Activated CD8-positive, alpha-beta memory T cell treated with anti-CD3 and anti-CD28 coated beads, Interleukin-2, amount 50 U/mL, for 1 hour (primary cell): Measurements from ENCODE around the gene PIK3C2B.
"Not testable (repeated sequence)": the region's sequence is repeated elsewhere in the genome, so short reads cannot be mapped to it uniquely, and the experiment has no call there.

Experiments used
- DNase-seq: peaks from one replicate; pipeline ENCODE4 v3.0.0-alpha.2; 2020; ENCODE audit errors: extremely low read depth

PIK3C2B gene, protein sequence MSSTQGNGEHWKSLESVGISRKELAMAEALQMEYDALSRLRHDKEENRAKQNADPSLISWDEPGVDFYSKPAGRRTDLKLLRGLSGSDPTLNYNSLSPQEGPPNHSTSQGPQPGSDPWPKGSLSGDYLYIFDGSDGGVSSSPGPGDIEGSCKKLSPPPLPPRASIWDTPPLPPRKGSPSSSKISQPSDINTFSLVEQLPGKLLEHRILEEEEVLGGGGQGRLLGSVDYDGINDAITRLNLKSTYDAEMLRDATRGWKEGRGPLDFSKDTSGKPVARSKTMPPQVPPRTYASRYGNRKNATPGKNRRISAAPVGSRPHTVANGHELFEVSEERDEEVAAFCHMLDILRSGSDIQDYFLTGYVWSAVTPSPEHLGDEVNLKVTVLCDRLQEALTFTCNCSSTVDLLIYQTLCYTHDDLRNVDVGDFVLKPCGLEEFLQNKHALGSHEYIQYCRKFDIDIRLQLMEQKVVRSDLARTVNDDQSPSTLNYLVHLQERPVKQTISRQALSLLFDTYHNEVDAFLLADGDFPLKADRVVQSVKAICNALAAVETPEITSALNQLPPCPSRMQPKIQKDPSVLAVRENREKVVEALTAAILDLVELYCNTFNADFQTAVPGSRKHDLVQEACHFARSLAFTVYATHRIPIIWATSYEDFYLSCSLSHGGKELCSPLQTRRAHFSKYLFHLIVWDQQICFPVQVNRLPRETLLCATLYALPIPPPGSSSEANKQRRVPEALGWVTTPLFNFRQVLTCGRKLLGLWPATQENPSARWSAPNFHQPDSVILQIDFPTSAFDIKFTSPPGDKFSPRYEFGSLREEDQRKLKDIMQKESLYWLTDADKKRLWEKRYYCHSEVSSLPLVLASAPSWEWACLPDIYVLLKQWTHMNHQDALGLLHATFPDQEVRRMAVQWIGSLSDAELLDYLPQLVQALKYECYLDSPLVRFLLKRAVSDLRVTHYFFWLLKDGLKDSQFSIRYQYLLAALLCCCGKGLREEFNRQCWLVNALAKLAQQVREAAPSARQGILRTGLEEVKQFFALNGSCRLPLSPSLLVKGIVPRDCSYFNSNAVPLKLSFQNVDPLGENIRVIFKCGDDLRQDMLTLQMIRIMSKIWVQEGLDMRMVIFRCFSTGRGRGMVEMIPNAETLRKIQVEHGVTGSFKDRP (N-terminal part only)

DNA sequence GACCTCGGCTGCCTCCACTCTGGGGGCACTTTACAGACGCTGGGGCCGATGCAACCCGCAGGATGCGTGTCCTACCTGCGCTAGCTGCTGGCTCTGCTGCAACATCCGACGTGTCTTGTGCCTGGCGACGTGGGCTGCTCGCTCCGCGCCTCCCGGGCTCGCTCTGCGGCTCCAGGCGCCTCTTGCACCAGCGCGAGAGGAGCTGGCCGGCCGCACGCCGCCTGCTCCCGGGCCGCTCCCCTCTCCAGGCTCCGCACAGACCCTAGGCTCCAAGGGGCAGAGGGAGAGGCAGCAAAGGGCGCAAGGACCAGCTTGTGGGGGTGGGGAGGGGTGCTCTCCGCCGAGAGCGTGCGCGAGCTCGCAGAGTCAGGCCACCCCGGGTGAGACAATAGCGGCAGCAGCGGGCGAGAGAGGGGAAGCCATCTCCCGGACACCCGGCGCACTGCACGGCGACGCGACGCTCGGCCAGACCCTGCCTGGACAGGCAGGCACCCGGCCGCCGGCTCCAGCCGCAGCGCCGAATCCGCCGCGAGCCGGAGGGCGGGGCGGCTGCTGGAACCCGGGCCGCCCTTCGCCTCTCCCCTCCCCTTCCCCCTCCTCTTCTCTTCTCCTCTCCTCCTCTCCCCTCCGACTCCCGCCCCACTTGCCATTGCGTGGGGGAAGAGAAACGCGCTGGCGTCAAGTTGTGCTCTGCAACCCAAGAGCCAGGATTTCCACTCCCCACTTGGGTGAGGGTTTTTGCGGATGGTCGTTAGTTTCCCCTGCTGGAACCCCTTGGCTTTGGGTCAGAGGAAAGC is at the start of gene PIK3C2B:
Gene PIK3C2B (minus strand): TSS at position 525 of the 797 bp plus-strand sequence. CDS start 25,003 bp downstream, outside the sequence.
- DNase-seq: no peak

DNA sequence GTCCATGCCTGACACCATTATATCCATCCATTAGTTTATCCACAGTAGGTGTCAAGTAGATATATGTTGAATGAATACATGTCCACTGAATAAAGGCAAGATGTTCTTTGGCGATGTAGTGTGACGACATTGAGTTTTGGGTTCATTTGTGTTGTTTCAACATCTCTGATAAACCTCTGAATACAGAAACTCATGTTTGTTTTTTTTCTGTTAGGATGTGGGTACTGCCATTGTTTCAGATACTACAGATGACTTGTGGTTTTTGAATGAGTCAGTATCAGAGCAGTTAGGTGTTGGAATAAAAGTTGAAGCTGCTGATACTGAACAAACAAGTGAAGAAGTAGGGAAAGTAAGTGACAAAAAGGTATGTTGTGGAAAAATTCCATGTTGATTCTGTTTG is 49.7 kb upstream of the PIK3C2B start:
- no peak for DNase-seq

DNA sequence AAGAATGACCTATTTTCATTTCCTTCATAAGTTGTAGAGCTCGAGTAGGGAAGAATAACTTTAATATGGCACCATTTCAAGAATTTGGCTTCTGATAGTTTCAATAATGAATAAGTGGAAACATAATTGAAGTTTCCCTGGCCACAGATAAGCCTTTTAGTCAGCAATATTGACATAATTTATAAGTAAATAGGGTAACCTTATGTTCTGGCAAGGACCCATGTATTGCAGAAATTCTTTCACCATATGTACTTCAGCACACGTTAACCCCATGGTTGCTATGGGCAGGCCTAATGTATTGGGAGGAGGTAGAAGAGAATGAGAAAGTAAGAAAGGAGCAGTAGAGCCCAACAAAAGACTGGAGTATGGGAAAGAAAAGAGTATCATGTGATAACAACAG is 47.0 kb upstream of the PIK3C2B start:
- DNase-seq: no peak

DNA sequence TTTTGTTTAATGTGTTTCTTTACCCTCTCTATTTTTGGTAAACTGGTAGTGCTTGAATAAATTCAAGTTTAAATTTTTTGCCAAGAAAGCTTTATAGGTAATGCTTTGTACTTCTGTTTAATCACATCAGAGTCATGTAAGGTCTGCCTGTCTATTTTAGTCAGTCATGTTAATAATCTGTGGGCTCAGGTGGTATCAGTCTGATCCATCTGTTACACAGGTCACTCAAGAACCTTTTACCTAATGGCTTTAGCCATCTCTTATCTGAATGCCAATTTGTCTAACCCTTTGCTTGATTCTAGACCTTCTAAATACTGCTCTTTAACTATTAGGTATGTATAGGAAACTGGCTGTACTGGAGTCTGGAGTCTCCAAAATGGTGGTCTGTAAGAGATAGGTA is 38.2 kb upstream of the PIK3C2B start:
- DNase-seq: no peak

DNA sequence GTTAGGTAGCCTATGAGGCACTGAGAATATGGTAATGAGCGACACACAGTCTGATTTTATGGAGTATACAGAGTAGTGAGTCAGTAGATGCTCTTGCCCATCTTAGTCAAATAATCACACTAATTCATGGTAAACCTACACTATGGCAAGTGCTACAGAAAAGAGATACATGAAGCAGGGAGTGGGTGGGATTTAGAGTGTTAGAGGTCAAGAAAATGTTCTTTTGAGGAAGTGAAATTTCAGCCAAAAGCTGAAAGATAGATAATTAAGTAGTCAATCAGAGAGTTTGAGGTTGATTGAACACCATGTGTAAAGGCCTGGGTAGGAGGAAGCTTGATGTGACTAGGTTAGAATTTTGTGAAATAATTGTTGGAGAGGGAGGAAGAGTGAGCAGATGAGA is 36.3 kb upstream of the PIK3C2B start:
- DNase-seq: no peak

DNA sequence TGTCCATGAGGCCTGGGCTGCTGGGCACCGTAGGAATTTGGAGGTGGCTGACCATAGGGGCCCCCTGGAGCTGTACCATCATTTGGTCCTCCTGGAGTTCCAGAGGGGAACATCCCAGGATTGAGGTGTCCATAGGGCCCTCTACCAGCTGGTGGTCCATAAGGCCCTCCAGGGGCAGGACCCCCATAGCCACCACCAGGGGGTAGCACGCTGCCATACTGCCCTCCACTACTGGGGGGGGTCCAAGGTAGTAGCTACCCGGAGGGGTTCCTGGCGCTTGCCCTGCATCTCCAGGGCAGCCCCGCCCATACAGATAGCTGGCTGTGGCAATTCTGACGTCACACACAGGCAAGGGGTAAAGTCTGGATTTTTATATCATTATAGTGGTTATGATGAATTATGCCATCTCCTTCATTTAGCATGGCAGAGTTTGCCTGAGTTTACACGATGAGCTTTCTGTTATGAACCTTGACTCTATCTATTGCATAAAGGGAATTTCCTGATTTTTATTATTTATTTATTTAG is 34.8 kb upstream of the PIK3C2B start:
- no peak for DNase-seq

DNA sequence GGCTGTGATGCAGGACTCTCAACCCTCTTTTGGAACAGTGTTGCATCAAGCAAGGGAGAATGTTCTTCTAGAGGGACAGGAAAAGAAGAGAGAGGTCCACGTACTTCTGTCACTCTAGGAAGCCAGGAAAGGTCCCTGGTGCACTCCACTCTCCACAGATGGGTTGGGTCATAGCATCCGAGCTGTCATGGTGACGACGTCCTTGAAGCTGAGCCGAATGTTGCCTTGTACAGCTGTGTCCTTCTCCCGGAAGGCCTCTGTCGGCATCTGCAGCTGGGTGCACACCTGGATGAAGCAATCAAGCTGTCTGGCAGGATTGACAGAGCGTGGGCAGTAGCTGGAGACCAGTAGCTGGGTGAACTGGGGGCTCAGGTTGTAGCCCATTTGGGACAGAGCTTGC is 34.1 kb upstream of the PIK3C2B start:
- no peak for DNase-seq

DNA sequence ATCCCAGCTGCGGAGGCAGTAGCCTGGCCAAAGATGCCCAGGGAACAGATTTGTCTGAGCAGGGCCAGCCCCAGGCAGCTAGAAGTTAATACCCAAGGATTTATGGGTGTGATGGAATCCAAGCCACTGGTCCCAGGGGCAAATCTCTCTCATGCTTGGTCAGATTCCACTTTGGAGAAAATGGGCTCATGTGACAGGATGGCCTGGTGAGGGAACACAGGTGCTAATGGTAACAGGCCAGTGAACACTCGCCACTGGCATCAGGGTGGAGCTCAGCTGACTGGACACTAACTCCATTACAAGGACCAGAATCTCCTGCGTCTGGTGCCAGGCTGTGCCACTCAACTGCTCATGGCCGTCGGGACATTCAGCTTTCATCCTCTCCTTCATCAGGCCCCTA is 33.6 kb upstream of the PIK3C2B start:
- DNase-seq: no peak

DNA sequence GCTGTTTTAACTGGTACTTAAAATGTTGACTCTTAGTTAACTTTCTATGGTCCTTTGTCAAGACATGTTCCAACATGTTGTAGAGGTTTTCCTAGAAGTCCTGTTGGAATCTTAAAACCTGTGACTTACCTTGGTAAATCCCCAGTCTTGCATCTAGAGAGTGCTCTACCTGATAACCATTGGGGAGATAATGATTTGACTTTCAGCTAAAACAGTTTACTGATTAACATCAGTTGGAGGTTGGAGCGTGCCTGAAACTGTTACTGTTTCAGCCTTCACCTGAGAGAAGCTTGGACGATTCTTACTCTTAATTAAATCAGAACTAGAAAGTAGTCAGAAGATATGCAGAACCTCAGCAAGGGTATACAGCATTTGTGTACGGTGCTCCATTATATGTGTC is 30.4 kb upstream of the PIK3C2B start:
- DNase-seq: no peak

DNA sequence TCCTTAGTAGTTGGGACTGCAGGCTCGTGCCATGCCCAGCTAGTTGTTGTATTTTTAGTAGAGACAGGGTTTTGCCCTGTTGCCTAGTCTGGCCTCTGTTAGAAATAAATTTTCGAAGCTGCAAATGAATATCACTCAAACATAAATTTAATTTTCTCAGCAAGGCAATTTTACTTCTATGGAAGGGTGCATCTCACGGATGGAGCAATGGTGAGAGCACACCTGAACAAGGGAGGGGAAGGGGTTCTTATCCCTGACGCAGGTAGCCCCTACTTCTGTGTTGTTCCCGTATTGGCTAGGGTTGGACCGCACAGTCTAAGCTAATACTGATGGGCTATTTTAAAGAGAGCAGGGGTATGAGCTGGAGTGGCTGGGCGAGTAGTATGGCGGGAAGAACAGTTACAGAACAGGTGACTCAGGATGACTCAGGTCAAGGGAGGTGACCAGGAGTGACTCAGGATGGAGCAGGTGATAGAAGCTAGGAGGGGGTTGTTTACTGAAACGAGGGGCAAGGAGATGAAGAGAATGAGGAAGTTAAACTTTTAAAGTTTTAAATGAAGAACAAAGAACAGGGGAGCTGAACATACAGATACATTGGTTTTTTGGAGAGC is 29.1 kb upstream of the PIK3C2B start:
- no peak for DNase-seq

DNA sequence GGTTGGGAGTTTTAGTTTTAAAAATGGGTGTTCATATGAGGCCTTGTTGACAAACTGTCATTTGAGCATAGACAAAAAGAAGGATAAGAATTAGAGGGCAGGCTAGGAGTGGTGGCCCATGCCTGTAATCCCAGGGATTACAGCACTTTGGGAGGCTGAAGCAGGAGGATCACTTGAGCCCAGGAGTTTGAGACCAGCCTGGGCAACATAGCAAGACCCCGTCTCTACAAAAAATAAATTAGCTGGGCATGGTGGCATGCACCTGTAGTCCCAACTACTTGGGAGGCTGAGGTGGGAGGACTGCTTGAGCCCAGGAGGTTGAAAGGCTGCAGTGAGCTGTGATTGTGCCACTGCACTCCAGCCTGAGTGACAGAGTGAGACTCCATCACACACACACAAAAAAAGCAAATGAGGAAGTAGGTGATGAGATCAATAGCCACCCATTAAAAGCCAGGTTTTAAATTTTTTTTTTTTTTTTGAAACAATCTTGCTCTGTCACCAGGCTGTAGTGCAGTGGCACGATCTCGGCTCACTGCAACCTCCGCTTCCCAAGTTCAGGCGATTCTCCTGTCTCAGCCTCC is 27.4 kb upstream of the PIK3C2B start:
- not testable (repeated sequence) for DNase-seq

DNA sequence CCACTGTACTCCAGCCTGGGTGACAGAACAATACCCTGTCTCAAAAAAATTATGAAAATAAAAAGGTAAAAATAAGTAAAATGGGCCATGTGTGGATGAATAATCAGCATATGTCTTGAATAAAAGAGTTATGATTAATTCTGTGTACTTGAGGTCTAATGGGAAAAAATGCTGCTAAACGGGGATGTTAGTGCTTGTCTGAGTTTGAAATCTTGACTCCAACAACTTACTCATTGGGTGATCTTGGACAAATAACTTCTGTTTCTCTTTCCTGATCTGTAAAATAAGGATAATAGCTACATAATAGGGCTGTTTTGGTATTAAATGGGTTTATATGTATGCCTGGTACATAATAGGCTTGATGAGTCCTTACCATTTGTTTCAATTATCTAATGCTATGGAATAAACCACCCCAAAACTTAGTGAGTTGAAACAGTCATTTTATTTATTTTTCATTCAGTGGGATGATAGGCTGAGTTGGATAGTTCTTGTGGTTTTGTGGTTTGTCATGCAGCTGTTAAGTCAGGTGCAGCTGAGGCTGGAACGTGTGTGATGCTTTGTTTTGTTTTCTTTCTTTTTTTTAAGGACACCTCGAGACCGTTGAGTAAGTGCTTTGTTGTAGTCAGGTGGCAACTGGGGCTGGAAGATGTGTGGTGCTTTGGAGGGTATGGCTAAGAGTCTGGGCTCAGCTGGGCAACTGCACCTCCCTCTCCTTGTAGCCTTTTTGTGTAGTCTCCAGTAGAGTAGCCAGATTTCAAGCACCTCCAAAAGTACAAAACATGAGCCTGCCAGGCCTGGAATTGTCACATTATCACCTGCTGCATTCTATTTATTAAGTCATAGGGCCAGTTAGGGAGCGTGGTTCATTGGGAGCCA is 26.5 kb upstream of the PIK3C2B start:
- DNase-seq: peak; percentile 42

DNA sequence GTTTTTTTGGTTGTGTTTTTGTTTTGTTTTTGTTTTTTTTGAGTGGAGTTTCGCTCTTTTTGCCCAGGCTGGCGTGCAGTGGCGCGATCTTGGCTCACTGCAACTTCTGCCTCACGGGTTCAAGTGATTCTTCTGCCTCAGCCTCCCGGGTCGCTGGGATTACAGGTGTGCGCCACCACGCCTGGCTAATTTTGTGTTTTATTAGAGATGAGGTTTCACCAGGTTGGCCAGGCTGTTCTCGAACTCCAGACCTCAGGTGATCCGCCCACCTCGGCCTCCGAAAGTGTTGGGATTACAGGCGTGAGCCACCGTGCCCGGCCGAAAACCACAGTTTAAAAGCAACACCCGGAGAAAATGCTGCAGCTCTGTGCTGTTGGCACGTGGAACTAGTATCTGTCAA is 22.8 kb upstream of the PIK3C2B start:
- not testable (repeated sequence) for DNase-seq

DNA sequence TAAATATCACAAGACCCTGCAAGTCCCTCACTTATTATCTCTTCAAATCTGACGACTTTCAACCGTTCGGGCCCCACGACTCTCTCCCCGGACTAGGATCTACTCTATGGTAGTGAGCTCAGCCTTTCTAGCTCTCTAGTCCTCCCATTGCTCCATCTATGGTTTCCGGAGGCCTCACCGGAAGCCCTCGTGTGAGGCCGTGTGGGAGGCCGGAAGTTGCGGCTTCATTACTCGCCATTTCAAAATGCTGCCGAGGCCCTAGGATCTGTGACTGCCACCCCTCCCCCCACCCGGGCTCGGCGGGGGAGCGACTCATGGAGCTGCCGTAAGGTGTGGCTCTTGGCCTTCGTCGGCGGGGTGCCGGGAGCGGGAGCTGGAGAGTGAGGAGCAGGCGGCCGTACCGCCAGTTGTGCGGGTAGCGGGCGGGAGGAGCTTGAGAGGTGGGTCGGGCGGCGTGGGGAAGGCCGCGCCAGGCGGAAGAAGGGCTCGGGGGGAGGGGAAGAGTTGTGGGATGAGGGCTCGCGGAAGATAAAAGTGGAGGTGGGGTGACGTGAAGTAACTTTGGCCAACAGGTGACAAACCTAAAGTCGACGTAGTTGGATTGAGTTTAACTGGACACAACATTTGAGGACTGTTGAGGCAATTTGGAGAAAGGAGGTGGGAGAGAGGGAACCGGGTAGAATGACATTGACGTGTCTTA is 21.7 kb upstream of the PIK3C2B start, which contains the start of gene MDM4:
Gene MDM4 (plus strand): TSS at position 227 of the 700 bp plus-strand sequence. CDS start 9,113 bp downstream, outside the sequence.
- DNase-seq: peak; percentile 76

DNA sequence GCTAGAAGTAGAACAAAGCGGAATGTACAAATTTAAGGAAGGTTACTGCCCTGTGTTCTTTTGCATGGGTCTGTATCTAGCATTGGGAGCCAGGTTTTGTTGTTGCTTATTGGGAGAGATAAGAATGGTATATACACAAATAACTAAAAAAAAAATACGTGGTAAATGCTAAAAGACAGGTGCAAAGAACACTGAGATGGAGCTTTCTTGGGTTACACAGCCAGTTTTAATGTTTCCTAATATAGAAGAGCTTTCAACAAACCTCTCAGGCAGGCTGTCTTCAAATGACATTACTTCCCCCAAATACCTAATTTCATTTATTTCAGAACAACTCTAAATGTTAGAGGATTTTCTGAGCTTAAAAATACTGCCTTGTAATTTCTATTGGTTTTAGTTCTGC is 20.2 kb upstream of the PIK3C2B start:
- no peak for DNase-seq

DNA sequence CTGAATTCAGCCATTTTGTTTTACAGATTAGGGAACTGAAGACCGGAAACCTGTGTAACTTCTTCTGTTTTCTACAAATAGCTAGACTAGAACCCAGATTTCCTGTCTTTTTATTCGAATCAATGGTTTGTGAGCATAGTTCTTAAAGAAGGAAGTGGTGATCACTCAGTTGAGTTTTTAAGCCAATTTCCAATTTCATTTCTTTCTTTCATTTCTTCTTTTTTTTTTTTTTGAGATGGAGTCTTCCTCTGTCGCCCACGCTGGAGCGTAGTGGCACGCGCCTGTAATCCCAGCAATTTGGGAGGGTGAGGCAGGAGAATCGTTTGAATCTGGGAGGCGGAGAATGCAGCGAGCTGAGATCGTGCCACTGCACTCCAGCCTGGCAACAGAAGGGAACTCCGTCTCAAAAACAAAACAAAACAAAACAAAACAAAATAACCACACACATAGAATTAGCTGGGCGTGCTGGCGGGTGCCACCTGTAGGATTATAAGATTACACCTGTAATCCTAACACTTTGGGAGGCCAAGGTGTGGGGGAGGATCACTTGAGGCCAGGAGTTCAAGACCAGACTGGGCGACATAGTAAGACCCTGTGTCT is 18.6 kb upstream of the PIK3C2B start:
- DNase-seq: no peak

DNA sequence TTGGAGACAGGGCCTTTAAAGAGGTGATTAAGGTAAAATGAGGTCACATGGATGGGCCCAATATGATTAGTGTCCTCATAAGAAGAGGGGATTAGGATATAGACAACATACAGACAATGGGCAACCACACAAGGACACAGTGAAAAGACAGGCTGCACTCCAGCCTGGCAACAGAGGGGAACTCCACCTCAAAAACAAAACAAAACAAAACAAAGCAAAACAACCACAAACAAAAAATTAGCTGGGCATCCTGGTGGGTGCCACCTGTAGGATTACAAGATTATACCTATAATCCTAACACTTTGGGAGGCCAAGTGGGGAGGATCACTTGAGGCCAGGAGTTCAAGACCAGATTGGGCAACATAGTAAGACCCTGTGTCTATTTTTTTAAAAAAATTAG is 16.8 kb upstream of the PIK3C2B start:
- DNase-seq: no peak

DNA sequence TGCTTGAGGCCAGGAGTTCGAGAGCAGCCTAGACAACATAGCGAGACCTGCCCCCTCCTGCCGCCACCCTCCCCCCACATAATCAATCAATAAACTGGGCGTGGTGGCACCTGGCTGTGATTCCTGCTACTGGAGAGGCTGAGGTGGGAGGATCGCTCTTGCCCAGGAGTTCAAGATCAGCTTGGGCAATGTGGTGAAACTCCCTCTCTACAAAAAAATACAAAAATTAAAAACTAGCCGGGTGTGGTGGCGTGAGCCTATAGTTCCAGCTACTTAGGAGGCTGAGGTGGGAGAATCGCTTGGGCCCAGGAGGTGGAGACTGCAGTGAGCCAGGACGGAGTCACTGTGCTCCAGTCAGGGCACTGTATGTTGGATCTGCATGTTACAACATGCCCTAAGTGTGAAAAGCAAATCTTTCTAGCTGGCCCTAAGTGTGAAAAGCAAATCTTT is 14.6 kb upstream of the PIK3C2B start:
- DNase-seq: no peak
